Naive thymus-derived CD8-positive, alpha-beta T cell (primary cell): ENCODE data around the gene PPP1R1C. TPM values are rescaled to one million over a fixed set of nuclear protein-coding genes. Genes with fewer than 3 reads are reported as not detected.

ENCODE experiments used
- ATAC-seq, 2 donors: fragments of 150-1000 bp; cut with Tn5 transposase in 1 of 2; sonication (Bioruptor Pico), chemical (Tn5 transposase) in 1 of 2; 1 replicate in 1 of 2; 2 replicates in 1 of 2; pipeline ENCODE4 v1.10.0; 2021; ENCODE audit warnings: mild to moderate bottlenecking in 2 of 2, moderate library complexity in 2 of 2
- POLR2A ChIA-PET: fragments of 350-600 bp; sonication (Branson Sonifier 250); formaldehyde crosslinking; loops from one replicate; lab custom pipeline; 2021; ENCODE audit warnings: antibody characterized with exemption; lab: Charles Lee
- DNase-seq, 10 donors: peaks; one replicate each; pipeline versions ENCODE4 v3.0.0 to v3.0.0-alpha.2; 2020 to 2022
- H3K27ac Mint-ChIP-seq, 10 donors: one replicate each; pipeline ENCODE4 v1.8.0; 2020 to 2022; ENCODE audit warnings: mild to moderate bottlenecking in 10 of 10, mixed read lengths in 10 of 10, moderate library complexity in 4 of 10, inconsistent platforms in 1 of 10
- H3K27me3 Mint-ChIP-seq, 5 donors: one replicate each; pipeline ENCODE4 v1.8.0; 2021 to 2022; ENCODE audit warnings: mixed read lengths in 5 of 5
- H3K36me3 Mint-ChIP-seq, 3 donors: one replicate each; pipeline ENCODE4 v1.8.0; 2020 to 2022; ENCODE audit warnings: mixed read lengths in 3 of 3, mild to moderate bottlenecking in 2 of 3, inconsistent platforms in 1 of 3
- H3K4me1 Mint-ChIP-seq, 4 donors: one replicate each; pipeline ENCODE4 v1.8.0; 2021 to 2022; ENCODE audit warnings: mixed read lengths in 4 of 4
- H3K4me3 Mint-ChIP-seq, 10 donors: one replicate each; pipeline ENCODE4 v1.8.0; 2020 to 2022; ENCODE audit warnings: mild to moderate bottlenecking in 10 of 10, mixed read lengths in 10 of 10, moderate library complexity in 6 of 10, inconsistent platforms in 1 of 10
- H3K9me3 Mint-ChIP-seq, 9 donors: one replicate each; pipeline ENCODE4 v1.8.0; 2020 to 2022; ENCODE audit warnings: mixed read lengths in 9 of 9, mild to moderate bottlenecking in 3 of 9, inconsistent platforms in 1 of 9, moderate library complexity in 1 of 9
- polyA plus RNA-seq, 3 donors: library from polyadenylated mRNA; unstranded; fragments of 300-500 nt; fragmentation: Illumina TruSeq; gene quantifications; one replicate each; pipeline ENCODE4 v1.2.3, GENCODE V29; 2021
- total RNA-seq, 8 experiments: library from RNA in 2 of 8; stranded (reverse) in 2 of 8; gene quantifications; one replicate each; pipeline ENCODE4 v1.2.3 and lab custom pipeline; 2021 to 2026

The PPP1R1C gene, protein sequence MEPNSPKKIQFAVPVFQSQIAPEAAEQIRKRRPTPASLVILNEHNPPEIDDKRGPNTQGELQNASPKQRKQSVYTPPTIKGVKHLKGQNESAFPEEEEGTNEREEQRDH
- not detected for total RNA-seq
- not detected for polyA plus RNA-seq
- 0 to 0.09 (median 0) reads per million in 6 experiments for total RNA-seq (lab: John Stamatoyannopoulos, UW)

DNA sequence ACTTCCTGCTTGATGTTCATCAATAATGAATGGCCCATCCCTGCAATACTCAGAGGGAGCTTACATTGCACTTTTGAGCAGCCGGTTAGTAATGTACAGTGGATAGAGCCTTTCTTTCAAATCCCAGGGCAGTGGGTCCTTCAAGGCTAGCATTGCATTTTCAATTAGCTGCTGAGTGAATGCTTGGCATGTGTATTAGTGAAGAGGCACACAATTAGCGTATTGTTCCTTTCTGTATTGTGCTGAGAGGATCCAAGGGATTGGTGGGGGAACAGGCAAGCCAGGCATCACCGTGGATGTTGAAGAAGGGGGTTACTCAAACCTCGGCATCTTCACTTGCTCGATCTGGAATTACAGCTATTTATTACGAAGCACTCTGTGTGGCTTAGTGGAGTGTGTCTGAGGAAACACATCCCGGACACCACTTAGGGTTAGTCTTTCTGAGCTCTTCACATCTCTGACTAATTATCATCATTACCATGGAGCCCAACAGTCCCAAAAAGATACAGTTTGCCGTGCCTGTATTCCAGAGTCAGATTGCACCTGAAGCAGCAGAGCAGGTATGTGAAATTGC, at the start of gene PPP1R1C:
PPP1R1C (plus strand) TSS at position 222 of the 574 bp plus-strand sequence; CDS start at position 480, 258 bp downstream.
- Mint-ChIP-seq H3K9me3 (peaks cover 0 to under 1% (median 0%) of the 10 kb centered on the region in 9 donors), H3K4me1 (no peaks in the 10 kb centered on the region), H3K27me3 (peaks cover 0 to 2% (median 0%) of the 10 kb centered on the region in 5 donors), H3K27ac (no peak within 1 kb of the TSS), H3K4me3 (no peak within 1 kb of the TSS), H3K36me3 (no peaks in the 10 kb centered on the region)
- DNase-seq = no peak
- no peak for ATAC-seq
- POLR2A ChIA-PET = no interaction called here

DNA sequence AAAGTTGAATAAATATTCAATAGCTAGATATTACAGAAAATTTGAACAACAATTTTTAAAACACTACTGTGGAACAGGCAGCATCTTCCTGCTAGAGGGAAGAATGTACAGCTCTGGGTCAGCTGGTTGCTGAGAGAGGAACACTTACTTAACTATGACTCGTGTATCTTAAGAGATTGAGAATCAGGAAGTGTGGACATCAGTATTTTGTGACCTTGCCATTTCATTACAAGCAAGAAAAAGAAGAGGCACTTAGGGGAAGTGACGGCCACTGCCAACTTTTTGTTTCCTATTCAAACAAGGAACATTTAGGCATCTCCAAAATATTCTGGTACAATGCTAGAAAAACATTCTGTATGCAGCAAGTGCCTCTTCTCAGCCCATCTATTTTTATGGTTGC, 48.2 kb upstream of the PPP1R1C start:
- Mint-ChIP-seq H3K9me3 (no peaks in the 10 kb centered on the region), H3K27ac (no peak overlapping the region), H3K36me3 (peaks cover 0 to 2% (median 0%) of the 10 kb centered on the region in 3 donors), H3K4me3 (no peak overlapping the region), H3K27me3 (peaks cover 11 to 28% (median 13%) of the 10 kb centered on the region in 5 donors), H3K4me1 (no peaks in the 10 kb centered on the region)
- POLR2A ChIA-PET = no interaction called here
- DNase-seq (no peak), ATAC-seq (no peak)

DNA sequence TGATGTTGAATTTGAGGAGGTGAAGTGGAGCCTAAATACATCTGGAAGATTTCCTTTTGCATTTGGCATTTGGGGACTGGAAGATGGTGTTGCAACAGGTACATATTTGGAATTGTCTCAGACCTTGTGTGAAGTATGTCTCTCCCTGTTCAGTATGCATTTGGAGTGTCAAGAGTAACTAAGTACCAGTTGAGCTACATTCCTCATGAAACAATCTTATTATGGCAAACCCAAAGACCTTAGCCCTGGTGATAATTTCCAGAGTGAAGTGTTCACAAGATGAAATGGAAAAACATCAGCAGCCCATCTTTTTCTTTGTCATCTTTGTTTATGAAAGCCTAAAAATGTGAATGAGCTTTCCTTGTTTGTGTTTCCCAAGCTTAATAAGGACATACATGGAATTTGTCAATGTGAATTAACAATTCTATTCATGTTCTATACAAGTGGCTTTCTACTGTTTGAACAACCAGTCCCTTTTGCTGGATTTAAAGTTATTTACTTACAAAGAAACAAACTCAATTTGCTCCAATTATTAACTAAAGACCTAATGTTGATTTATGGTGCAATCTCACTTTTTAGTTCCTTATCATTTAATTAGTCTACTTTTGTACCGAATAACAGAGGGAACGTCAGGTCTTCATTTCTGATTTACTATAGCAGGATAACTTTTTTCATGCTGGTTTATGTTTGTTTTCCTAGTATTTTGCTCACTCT, 42.1 kb upstream of the PPP1R1C start:
- H3K27ac Mint-ChIP-seq = no peak overlapping the region
- no peaks in the 10 kb centered on the region for H3K9me3 Mint-ChIP-seq
- ATAC-seq (no peak), DNase-seq (no peak)
- POLR2A ChIA-PET = no interaction called here
- H3K36me3 Mint-ChIP-seq = peaks cover 0 to 2% (median 0%) of the 10 kb centered on the region in 3 donors
- peaks cover 10 to 42% (median 18%) of the 10 kb centered on the region in 5 donors for H3K27me3 Mint-ChIP-seq
- H3K4me1 Mint-ChIP-seq = peaks cover 0 to 2% (median 0%) of the 10 kb centered on the region in 4 donors
- H3K4me3 Mint-ChIP-seq = no peak overlapping the region

DNA sequence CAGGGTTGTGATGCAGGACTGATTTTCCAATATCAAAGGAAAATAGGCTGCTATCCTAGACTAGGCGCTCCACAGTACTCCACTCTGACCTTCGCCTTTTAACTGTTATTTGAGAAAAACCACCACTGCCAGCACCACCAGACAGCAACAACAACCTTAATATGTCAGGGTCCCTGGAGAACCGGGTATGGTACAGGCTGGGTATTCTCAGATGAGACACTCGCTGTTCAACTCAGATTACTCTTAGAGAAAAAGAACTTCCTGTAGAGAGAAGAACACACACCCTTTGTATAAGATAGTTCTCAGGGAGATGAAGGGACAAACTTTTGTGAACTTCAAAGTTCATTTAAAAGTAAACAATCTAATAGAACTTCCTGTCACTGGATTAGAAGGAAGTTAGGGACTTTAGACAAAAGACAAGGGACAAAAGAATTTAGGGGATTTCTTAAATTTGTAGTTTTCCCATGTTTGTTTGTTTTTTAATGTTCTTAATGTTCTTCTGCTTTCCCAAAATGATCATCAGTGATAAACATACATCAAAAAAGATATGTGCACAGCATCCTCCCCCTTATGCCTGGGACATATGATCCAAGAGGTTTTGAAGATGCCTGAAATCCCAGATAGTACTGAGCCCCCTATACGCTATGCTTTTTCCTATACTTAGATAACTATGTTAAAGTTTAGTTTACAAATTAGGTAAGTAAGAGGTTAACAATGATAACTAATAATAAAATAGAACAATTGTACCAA, 41.3 kb upstream of the PPP1R1C start:
- DNase-seq = no peak
- H3K36me3 Mint-ChIP-seq = peaks cover 0 to 2% (median 0%) of the 10 kb centered on the region in 3 donors
- H3K9me3 Mint-ChIP-seq = no peaks in the 10 kb centered on the region

DNA sequence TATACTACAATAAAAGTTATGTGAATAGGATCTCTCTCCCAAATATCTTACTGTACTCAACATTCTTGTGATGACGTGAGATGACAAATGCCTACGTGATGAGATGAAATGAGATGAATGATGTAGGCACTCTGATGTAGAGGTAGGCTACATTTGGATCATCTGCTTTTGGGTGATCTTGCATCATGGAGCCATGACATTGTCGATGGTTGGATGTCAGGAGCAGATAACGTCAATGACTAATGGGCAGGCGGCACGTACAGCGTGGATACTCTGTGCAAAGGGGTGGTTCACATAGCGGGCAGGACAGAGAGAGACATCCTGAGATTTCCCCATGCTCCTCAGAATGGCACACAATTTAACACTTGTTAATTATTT, 40.8 kb upstream of the PPP1R1C start:
- Mint-ChIP-seq H3K27me3 (peaks cover 8 to 31% (median 13%) of the 10 kb centered on the region in 5 donors), H3K36me3 (peaks cover 0 to 2% (median 0%) of the 10 kb centered on the region in 3 donors), H3K4me1 (peaks cover 0 to 2% (median 0%) of the 10 kb centered on the region in 4 donors), H3K9me3 (no peaks in the 10 kb centered on the region), H3K27ac (peak overlapping the region in 1 of 10 donors; percentile 64), H3K4me3 (no peak overlapping the region)
- POLR2A ChIA-PET = no interaction called here
- DNase-seq = no peak
- ATAC-seq = no peak

More for the DNA sequence above, 41.3 kb upstream of the PPP1R1C start:
- no peak for ATAC-seq
- H3K27ac Mint-ChIP-seq = peak overlapping the region in 1 of 10 donors; percentile 64
- POLR2A ChIA-PET = no interaction called here
- H3K4me1 Mint-ChIP-seq = peaks cover 0 to 2% (median 0%) of the 10 kb centered on the region in 4 donors
- peaks cover 8 to 34% (median 13%) of the 10 kb centered on the region in 5 donors for H3K27me3 Mint-ChIP-seq
- H3K4me3 Mint-ChIP-seq = no peak overlapping the region

DNA sequence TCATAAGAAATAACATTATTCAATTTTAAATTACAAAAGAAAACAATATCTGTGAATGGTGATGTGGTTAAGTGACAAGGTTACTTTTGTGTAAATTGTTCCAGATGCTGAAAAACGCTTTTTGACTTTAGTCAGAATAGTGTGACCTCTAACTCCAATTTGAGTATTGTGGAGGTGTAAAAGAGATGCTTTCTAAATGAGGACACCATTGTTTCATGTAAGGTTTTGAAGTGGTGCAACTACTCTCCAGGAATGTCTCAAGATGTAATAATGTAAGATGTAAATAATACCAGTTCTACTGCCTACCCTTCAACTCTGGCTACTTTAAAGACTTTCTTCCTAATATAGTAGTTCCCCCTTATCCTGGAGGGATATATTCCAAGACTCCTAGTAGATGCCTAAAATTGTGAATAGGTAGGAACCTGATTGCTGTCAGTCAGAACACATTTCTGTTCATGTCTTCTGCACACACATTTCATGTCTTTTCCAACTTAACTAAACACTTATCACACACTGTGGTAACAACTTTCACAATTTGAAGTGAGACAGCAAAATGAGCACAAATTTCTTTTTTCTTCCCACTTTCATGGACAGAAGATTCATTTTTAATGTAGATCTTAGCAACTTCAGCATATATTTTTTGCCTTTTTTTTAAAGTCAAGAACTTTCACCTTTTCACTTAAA, 39.1 kb upstream of the PPP1R1C start:
- peaks cover 0 to 2% (median 0%) of the 10 kb centered on the region in 3 donors for H3K36me3 Mint-ChIP-seq
- DNase-seq (no peak), ATAC-seq (no peak)
- no peaks in the 10 kb centered on the region for H3K9me3 Mint-ChIP-seq
- H3K27ac Mint-ChIP-seq = no peak overlapping the region
- peaks cover 3 to 23% (median 11%) of the 10 kb centered on the region in 5 donors for H3K27me3 Mint-ChIP-seq
- POLR2A ChIA-PET = no interaction called here
- no peak overlapping the region for H3K4me3 Mint-ChIP-seq
- peaks cover 0 to 2% (median 0%) of the 10 kb centered on the region in 4 donors for H3K4me1 Mint-ChIP-seq

DNA sequence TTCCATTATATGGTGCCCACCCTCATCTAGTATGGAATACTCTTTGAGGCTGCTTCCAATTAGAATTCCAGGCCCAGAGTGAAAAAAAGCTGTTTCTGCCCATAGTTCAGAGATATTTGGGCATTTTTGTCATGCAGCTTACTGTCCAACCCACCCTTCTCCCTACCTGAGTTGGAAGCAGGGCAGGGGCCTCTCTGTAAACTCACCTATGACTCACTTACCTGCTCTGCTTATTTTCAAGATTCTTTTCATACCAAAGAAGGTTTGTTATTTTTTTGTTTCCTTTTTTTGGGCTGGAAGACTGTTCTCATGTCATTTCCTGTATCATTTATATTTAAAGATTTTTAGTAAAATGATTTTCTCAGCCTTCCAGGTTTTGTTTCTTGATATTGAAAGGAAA, 38.4 kb upstream of the PPP1R1C start:
- Mint-ChIP-seq H3K9me3 (no peaks in the 10 kb centered on the region), H3K4me1 (peaks cover 0 to 2% (median 0%) of the 10 kb centered on the region in 4 donors), H3K27me3 (peaks cover 3 to 16% (median 7%) of the 10 kb centered on the region in 5 donors), H3K27ac (no peak overlapping the region), H3K36me3 (no peaks in the 10 kb centered on the region), H3K4me3 (no peak overlapping the region)
- DNase-seq (no peak), ATAC-seq (no peak)
- POLR2A ChIA-PET = no interaction called here

DNA sequence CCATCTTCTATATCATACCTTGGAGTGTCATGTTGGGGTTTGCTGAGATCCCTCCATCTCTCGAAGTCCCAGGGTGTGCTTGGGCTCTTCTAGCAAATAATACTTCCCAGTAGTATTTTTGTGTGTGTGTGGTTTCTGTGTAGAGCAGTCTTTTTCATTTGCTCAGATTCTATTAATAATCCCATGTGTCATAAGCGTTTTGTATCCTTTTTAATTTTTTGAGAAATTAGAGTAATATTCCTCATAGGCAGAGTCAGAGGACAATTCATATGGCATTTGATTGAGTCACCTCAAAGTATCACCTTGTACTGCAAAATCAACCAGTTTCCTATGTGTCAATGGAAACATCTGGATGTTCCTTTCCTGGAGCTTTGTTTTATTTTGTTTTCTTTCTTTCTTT, 37.4 kb upstream of the PPP1R1C start:
- H3K27ac Mint-ChIP-seq = no peak overlapping the region
- no peak for ATAC-seq
- no peaks in the 10 kb centered on the region for H3K9me3 Mint-ChIP-seq
- no peak for DNase-seq
- peaks cover 0 to 2% (median 0%) of the 10 kb centered on the region in 4 donors for H3K4me1 Mint-ChIP-seq
- POLR2A ChIA-PET = no interaction called here
- H3K4me3 Mint-ChIP-seq = no peak overlapping the region
- H3K36me3 Mint-ChIP-seq = no peaks in the 10 kb centered on the region
- peaks cover 3 to 16% (median 7%) of the 10 kb centered on the region in 5 donors for H3K27me3 Mint-ChIP-seq

DNA sequence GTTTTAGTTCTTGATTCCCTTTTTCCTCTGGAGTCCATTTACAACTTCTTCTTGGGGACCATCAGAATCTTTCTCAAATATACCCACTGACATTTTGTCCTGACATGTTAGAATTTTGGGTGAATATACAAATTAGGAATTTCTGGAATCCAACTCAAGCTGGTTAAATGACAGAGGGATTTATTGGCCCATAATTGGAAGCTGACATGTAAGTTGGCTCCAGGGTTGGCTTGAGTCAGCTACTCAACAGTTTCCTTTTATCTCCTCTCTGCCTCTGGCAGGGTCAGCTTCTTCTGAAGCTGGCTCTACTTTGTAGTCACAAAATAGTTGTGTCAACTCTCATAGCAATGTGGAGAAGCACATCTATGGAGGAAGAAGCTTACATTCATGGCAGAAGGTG, 36.6 kb upstream of the PPP1R1C start:
- POLR2A ChIA-PET = no interaction called here
- Mint-ChIP-seq H3K27me3 (peaks cover 3 to 13% (median 7%) of the 10 kb centered on the region in 5 donors), H3K36me3 (no peaks in the 10 kb centered on the region), H3K4me1 (peaks cover 0 to 7% (median 3%) of the 10 kb centered on the region in 4 donors), H3K27ac (peak overlapping the region in 1 of 10 donors; percentile 12), H3K9me3 (no peaks in the 10 kb centered on the region), H3K4me3 (no peak overlapping the region)
- ATAC-seq (no peak), DNase-seq (no peak)

DNA sequence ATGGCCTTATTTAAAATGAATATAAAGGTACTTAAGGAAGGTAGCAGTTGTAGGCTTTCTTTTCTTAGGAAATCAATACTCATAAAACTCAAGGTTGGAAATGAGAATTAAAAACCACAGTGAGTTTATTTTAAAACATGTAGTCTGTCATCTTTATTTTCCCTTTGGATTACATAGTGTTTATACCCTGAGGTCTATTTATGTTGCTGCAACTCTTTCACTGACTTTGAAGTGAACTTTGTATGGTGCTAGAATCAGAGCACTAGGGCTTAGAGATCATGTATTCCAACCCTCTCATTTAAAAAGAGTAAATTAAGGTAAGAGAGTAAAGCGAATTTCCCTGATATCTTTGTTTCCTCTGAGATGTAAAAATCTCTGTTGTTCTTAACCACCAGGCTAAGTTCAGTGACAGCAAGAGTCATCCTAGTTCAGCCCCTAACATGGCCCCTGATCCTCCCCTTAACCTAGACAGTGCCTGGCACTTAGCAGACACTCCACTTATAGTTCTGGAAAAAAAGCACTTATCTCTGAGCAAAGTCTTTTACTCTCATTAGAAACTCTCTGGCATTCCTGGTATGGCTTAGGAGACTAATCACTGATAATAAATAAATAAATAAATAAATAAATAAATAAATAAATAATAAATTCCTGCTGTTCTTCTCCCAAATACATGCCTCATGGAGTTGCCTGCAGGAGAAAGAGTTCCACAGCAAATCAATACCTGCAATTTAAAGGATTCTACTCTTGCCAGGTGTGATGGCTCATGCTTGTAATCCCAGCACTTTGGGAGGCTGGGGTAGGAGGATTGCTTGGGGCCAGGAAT, 33.0 kb upstream of the PPP1R1C start:
- Mint-ChIP-seq H3K27ac (no peak overlapping the region), H3K4me1 (peaks cover 0 to 12% (median 6%) of the 10 kb centered on the region in 4 donors), H3K36me3 (no peaks in the 10 kb centered on the region), H3K27me3 (peaks cover 0 to 6% (median 4%) of the 10 kb centered on the region in 5 donors), H3K9me3 (no peaks in the 10 kb centered on the region), H3K4me3 (no peak overlapping the region)
- no peak for ATAC-seq
- no peak for DNase-seq
- POLR2A ChIA-PET = no interaction called here

DNA sequence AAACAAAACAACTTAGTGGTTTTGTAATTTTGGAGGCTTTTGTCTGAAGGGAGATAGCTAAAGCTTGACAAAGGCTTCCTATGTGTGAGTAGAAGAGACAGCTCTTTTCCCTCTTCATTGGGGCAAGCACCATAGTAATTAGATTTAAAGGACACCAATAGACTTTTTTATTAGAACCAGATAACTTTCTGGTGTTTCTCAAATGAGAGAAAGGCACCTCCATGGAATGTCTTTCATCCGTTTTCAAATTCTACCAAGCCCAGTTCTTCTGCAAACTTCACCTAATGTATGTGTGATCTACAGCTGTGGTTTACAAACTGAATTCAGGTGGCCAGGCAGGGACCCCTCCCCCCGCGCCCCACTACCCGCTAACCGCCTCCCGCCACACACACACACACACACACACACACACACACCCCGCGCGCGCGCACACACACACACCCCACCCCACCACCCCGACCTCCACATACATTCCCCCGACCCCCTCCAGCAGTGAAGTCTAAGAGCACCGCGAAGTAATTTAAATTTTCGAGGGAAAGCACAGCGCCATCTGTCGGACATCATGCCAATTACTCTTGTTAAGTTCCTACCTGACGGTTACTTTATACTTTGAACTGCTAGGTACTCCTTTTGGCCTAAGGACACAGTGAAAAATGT, 31.6 kb upstream of the PPP1R1C start:
- DNase-seq (peak; percentile 31 to 81 (median 51)), ATAC-seq (peak; percentile 81 to 89)
- Mint-ChIP-seq H3K36me3 (no peaks in the 10 kb centered on the region), H3K27me3 (peaks cover 0 to 12% (median 4%) of the 10 kb centered on the region in 5 donors), H3K4me3 (peak overlapping the region; percentile 40 to 83 (median 60)), H3K9me3 (no peaks in the 10 kb centered on the region), H3K27ac (no peak overlapping the region), H3K4me1 (peaks cover 0 to 12% (median 6%) of the 10 kb centered on the region in 4 donors)
- POLR2A ChIA-PET = no interaction called here
